HG03460 (cell line): Measurements from ENCODE around the gene KRT85.
"Not testable (repeated sequence)": the region's sequence is repeated elsewhere in the genome, so short reads cannot be mapped to it uniquely, and the experiment has no call there.

Experiments used
- ATAC-seq: cut with Tn5 transposase; IDR thresholded peaks from one replicate; pipeline ENCODE4 v1.9.1; 2021; ENCODE audit not compliant: unreplicated experiment

KRT85 gene

GRCh38 chr12:52366738-52367485 is at the start of gene KRT85:
Gene KRT85 (minus strand): TSS chr12:52367481. CDS start chr12:52367405, 76 bp downstream.
- no peak for ATAC-seq

DNA sequence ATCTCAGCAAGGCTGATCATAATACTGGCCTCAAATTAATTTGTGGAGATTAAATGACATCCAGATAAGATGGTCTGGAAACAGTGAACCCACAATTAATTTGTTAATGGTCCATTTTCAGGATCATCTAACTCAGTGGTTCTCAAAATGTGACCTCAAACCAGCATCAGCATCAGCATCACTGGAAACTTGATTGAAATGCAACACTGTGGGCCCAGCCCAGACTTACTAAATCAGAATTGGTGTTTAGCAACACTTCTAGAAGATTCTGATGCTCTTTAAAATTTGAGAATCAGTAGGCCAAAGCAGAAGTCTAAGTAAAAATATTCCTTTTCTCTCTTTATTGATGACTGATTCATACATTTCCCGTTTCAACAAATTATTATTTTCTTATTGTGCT is 49.5 kb upstream of the KRT85 start:
- no peak for ATAC-seq

DNA sequence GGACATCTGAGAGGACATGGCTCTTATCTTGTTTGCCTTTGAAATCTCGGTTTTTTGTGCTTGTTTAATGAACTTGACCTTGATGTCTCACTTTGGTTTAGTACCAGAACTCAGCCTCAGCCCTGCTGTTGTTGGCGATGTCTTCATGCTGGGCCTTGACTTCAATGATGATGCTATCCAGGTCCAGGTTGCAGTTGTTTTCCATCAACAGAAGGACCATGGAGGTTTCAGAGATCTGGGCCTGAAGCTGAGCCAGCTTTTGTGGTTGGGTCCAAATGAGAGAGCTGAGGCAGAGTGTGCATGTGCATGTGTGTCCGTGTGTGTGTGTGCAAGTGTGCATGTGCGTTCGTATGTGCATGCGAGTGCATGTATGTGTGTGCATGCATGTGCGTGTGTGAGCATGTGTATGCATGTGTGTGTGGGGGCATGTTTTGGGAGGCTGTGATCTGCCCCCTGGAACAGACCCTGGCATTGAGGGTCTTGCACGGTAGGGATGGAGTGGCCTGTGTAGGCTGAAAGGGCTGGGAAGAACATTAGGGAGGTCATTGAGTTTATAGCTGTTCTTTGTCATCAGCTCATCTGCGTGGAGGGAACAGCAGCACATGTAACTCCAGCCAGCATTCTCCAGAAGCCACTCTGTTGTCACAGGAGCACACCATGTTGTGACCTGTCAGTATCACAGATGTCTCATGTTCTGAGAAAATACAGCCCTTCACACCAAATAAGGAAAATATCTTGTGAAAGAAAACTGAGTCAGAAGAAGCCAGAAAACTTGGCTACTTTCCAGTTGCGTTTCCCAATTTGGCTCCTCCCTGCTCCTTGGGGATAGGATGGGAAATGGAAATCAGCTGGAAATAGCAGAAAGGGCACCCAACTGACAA is 48.8 kb upstream of the KRT85 start:
- no peak for ATAC-seq

DNA sequence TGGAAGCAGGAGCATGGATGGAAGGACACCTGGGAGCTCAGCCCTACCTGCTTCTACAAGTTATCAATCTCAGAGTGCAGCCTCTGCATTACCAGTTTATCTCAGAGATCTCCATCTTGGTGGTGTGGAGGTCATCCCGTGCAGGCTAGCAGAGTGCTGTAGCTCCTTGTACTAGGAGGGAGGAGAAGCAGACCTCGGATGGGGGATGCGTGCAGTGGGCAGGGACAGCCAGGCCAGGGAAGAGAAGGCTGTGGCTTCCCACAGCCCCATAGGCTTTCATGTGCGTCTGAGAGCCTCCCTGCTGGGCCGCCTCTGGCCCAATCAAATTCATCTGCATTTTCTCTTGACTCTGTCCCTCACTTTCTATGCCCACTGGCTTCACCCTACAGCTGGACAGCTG is 47.7 kb upstream of the KRT85 start:
- ATAC-seq = no peak

DNA sequence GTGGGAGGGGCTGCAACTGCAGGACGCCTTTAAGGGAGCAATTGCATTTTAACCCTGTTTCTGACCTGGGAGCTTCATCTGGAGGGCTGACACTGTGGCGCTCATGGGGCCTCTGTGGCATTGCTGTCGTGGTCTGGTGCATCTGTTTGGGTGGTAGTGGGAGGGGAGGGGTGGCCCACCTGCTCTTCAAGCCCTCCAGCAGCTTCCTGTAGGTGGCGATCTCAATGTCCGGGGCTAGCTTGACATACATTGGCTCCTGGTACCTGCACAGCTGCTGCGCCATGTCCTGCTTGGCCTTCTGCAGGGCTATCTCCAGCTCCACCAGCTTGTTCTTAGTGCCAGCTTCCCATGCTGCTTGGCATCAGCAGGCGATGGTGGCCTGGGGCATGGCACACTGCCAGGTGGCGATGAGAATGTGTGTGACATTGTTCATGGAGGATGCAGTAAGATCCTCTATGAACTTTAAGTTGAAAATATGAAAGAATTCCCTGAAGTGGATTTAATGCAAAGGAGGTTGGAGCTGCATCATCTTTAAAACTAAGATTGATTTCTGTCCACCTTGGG is 46.6 kb upstream of the KRT85 start:
- no peak for ATAC-seq

DNA sequence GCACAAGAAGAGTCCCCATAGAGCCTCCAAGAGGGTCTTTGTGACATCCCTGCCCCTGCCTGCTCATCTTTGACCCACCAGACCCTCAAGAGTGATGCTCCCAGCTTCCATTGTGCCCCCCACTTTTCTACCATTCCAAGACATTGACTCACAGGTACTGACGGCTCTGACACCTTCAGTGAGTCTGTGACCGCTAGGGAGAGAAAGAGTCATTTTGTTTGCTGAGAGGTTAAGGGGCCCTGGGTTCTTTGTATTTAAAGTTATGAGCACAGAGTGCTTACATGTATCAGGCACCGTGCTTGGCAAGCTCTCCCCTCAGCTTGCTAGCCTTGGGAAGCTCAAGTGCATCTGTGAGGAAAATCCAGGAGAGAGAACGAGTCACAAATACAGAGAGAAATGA is 45.9 kb upstream of the KRT85 start:
- no peak for ATAC-seq

GRCh38 chr12:52411815-52412214 is 44.5 kb upstream of the KRT85 start:
- ATAC-seq = no peak

DNA sequence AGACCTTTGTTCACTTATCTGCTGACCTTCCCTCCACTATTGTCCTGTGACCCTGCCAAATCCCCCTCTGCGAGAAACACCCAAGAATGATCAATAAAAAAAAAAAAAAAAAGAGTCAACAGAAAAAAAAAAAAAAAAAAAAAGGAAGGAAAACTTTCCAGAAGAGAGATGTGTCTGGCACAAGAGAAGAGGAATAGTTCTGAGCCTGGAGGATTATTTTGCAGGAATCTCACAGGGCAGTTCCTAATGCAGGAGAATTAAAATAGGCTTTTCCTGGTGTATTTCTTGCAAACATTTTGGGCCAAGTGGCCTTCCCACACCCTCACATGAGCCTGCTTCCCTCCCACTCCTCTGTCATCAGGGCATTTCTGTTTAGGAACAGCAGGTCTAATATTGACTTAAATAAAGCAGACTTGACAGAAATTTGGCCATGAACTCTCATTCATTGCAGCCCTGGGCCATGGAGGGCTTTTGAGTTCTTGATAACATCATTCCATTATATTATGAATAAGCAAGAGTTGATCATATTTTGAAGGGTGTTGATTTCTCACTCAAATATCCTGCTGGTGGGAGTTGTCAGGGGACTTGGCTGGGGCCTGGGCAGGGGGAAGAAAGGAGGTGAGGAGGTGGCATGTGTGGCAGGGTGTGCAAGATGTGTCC is 43.4 kb upstream of the KRT85 start:
- ATAC-seq = not testable (repeated sequence)

- no peak for ATAC-seq
Observed at GRCh38 chr12:52407918-52408317, 40.6 kb upstream of the KRT85 start.

GRCh38 chr12:52405922-52406385 is 38.7 kb upstream of the KRT85 start, which contains the start of gene KRT82:
Gene KRT82 (minus strand): TSS chr12:52406335. CDS start chr12:52406277, 58 bp downstream.
- no peak for ATAC-seq

GRCh38 chr12:52404951-52405350 is 37.7 kb upstream of the KRT85 start:
- ATAC-seq = no peak

DNA sequence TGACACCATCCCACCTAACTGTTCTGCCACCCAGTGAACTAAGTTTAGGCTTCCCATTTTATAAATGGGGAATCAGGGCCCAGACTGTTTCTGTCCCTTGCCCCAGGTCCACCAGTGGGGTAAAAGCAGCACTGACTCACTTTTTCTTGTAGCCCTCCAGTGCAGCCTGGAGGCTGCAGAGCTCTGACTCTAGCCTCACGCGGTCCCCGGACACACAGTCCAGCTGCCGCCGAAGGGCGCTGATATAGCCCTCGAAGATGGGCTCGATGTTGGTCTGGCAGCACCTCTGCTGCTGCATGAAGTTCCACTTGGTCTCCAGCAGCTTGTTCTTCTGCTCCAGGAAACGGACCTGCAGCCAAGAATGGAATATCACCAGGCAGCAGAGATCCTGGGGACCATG is 36.3 kb upstream of the KRT85 start:
- no peak for ATAC-seq

DNA sequence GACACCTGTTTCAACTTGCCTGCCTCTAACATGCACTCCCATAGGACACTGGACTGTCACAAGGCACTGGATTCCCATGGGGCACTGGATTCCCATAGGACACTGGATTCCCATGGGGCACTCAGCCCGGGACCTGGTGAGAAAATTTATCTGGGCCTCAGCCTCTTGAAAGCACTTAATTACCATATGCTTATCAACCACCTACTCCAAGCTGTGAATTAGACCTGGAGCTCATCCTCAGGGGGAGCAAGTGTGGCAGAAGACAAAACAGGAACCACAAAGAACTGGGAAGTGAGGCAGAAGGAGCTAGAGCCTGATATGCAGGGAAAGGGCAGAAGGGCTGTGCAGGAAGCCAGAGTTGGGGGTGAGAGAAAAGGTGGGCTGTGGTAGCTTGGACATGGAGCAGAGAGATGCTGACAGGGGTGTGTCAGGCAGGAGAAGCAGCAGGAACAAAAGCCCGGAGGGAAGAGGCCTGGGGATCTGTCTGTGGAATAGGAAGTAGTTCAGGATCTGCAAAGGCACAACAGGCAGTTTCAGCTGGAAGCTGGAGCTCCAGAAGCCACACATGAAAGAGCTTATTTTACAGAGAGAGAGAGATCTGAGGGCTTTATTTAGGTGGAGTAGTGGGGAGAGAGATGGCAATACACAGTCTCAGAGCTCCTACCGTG is 35.7 kb upstream of the KRT85 start:
- ATAC-seq = no peak

DNA sequence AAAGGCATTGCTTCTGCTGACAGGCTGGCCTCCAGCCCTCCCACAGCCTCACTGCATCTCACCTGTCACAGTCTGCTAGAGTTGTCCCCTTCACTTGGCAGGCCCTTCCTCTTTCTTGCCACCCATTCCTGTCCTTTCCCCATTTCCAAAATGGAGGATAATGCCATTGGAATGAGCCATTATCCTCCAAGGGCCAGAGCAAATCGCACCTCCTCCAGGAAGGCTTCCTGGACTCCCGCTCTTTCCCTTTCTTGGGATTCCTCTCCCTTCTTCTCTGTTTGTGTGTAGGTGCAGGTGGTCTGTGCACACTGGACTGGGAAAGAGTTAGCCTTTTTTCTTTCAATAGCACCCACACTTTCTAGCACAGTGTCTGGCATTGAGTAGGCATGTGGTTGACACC is 35.1 kb upstream of the KRT85 start:
- ATAC-seq = no peak

- ATAC-seq = no peak
Observed at GRCh38 chr12:52401926-52402325, 34.6 kb upstream of the KRT85 start.

- no peak for ATAC-seq
Observed at GRCh38 chr12:52401526-52401925, 34.2 kb upstream of the KRT85 start.

DNA sequence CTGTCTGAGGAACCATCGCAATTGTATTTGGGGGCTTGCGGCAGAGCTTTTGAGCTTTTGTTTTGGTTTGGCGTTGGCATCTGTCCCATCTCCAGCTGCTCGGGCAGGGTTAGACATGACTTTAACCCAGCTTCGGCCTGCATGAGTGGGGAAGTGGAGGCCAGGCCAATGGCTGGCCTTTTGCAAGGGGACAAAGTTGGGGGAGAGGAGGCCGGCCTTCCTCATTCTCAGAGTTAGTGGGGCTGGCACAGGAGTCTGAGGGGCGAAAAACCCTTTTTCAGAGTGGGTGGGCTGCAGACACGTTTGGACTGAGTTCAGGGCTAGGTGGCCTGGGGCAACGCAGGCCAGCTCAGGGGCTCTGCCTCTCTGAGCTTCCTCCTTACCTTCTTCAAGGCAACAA is 33.6 kb upstream of the KRT85 start:
- no peak for ATAC-seq

DNA sequence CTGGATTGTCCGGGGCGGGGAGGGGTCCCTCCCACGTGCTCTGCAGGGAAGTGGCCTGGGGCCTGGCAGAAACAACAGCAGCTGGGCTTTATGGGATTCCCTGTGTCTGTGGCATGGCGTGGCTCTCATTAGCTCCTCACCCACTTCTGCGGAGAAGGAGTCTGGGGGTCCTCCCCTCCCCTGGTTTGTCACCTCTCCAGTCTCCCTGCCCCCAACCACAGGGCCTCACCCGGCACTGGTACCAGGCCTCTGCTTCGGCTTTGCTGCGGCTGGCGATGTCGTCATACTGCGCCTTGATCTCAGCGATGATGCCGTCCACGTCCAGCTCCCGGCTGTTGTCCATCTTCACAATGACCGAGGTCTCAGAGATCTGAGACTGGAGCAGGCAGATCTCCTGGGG is 32.5 kb upstream of the KRT85 start:
- no peak for ATAC-seq

DNA sequence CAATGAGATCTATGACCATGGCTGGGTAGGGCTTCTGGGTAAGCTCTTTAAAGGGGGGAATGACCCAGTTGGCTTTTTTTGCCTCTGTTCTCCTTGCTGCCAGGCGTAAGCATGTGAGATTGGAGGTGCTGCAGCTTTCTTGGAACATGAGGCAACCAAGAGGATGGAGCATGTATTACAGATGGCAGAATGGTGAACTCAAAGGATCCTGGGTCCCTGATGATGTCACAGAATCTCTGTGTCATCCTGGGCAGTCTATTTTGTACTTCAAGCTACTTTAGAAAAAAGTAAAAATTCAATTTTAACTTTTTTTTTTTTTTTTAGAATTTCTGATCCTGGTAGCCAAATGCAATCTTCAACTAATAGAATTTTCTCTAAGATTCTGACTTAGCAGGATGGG is 30.9 kb upstream of the KRT85 start:
- no peak for ATAC-seq

- ATAC-seq = no peak
Observed at GRCh38 chr12:52396656-52397055, 29.4 kb upstream of the KRT85 start.
